Left ventricle myocardium inferior (tissue), 1 donor: Measurements from ENCODE around the gene GULP1. TPM values are rescaled to one million over a fixed set of nuclear protein-coding genes. Genes with fewer than 3 reads are reported as not detected.

Source experiments
- DNase-seq: peaks from one replicate; pipeline ENCODE4 v3.0.0-alpha.2; 2020
- H3K27ac ChIP-seq: fragments of 200-600 bp; replicated peaks from 2 replicates; pipeline ENCODE4 v1.8.0; 2021
- H3K27me3 ChIP-seq: fragments of 200-600 bp; 2 replicates; pipeline ENCODE4 v1.8.0; 2021; ENCODE audit warnings: low read depth
- H3K36me3 ChIP-seq: fragments of 200-600 bp; 2 replicates; pipeline ENCODE4 v1.8.0; 2021
- H3K4me1 ChIP-seq: fragments of 200-600 bp; 2 replicates; pipeline ENCODE4 v1.8.0; 2021
- H3K4me3 ChIP-seq: fragments of 200-600 bp; 2 replicates; pipeline ENCODE4 v1.8.0; 2021; ENCODE audit warnings: mild to moderate bottlenecking, moderate library complexity
- H3K9me3 ChIP-seq: fragments of 200-600 bp; replicated peaks from 2 replicates; pipeline ENCODE4 v1.8.0; 2021
- CTCF ChIP-seq: fragments of 200-600 bp; IDR thresholded peaks from 2 replicates; pipeline ENCODE4 v1.8.0; 2021; ENCODE audit warnings: antibody characterized with exemption, mild to moderate bottlenecking, borderline replicate concordance
- intact Hi-C: fragments of 100-400 bp; cut with micrococcal nuclease; formaldehyde crosslinking; loops from one replicate; pipeline ENCODE4 v1.11.0; 2022
- total RNA-seq: library from RNA; stranded (reverse); fragmentation: NEBNext Ultra II Directional; extraction: Animal tissue kit (Norgen Biotek cat#: 25700); gene quantifications from one replicate; pipeline ENCODE4 v1.2.1, GENCODE V29; 2021
- donor health status: DM: no; HTN: yes; CAD: no; lungs with severe emphysema.

The GULP1 gene
- total RNA-seq, 1 donor from 2014 or later: 5.7 TPM

- Histone ChIP-seq H3K4me1 (peaks cover under 1% of the 10 kb centered on the region), H3K27me3 (no peaks in the 10 kb centered on the region), H3K4me3 (no peak overlapping the region), H3K36me3 (no peaks in the 10 kb centered on the region), H3K27ac (no peak overlapping the region), H3K9me3 (peaks cover 6% of the 10 kb centered on the region)
- intact Hi-C loops: no loop called here
- TF ChIP-seq CTCF: no peak
- no peak for DNase-seq
Observed at GRCh38 chr2:188309364-188309763, 17.7 kb downstream of the GULP1 start.

GRCh38 chr2:188314314-188315054, 22.8 kb downstream of the GULP1 start:
- Histone ChIP-seq H3K4me1 (no peaks in the 10 kb centered on the region), H3K27ac (no peak overlapping the region), H3K36me3 (no peaks in the 10 kb centered on the region), H3K27me3 (no peaks in the 10 kb centered on the region), H3K4me3 (no peak overlapping the region), H3K9me3 (peaks cover 23% of the 10 kb centered on the region)
- DNase-seq: no peak
- no peak for TF ChIP-seq CTCF
- intact Hi-C loops: no loop called here

- Histone ChIP-seq H3K4me3 (no peak overlapping the region), H3K36me3 (no peaks in the 10 kb centered on the region), H3K9me3 (peaks cover 23% of the 10 kb centered on the region), H3K27me3 (no peaks in the 10 kb centered on the region), H3K27ac (no peak overlapping the region), H3K4me1 (no peaks in the 10 kb centered on the region)
- intact Hi-C loops: no loop called here
- no peak for DNase-seq
- no peak for TF ChIP-seq CTCF
Observed at GRCh38 chr2:188315750-188316149, 24.1 kb downstream of the GULP1 start.

GRCh38 chr2:188316342-188316741, 24.7 kb downstream of the GULP1 start:
- Histone ChIP-seq H3K4me1 (no peaks in the 10 kb centered on the region), H3K9me3 (peaks cover 23% of the 10 kb centered on the region), H3K27me3 (no peaks in the 10 kb centered on the region), H3K36me3 (no peaks in the 10 kb centered on the region), H3K27ac (no peak overlapping the region), H3K4me3 (no peak overlapping the region)
- no peak for DNase-seq
- intact Hi-C loops: no loop called here
- TF ChIP-seq CTCF: no peak

- Histone ChIP-seq H3K9me3 (peaks cover 23% of the 10 kb centered on the region), H3K27ac (no peak overlapping the region), H3K27me3 (no peaks in the 10 kb centered on the region), H3K36me3 (no peaks in the 10 kb centered on the region), H3K4me1 (no peaks in the 10 kb centered on the region), H3K4me3 (no peak overlapping the region)
- intact Hi-C loops: no loop called here
- no peak for TF ChIP-seq CTCF
- no peak for DNase-seq
Observed at GRCh38 chr2:188316791-188317423, 25.2 kb downstream of the GULP1 start.
